Activated naive CD4-positive, alpha-beta T cell treated with anti-CD3 and anti-CD28 coated beads for 36 hours (primary cell): ENCODE results near the gene LTBP2. TPM values are rescaled to one million over a fixed set of nuclear protein-coding genes. Genes with fewer than 3 reads are reported as not detected.
A peak's percentile ranks its signal among the peaks of the same experiment; 100 is the strongest.

ENCODE experiments used
- CTCF ChIA-PET: fragments of 350-600 bp; sonication (Branson Sonifier 250); formaldehyde crosslinking; loops from one replicate; lab custom pipeline; 2021; ENCODE audit warnings: antibody characterized with exemption; lab: Charles Lee
- DNase-seq: peaks from one replicate; pipeline ENCODE4 v3.0.0-alpha.2; 2020
- H3K27ac Mint-ChIP-seq: one replicate; pipeline ENCODE4 v1.8.0; 2021; ENCODE audit warnings: mild to moderate bottlenecking, mixed read lengths
- H3K27me3 Mint-ChIP-seq: one replicate; pipeline ENCODE4 v1.8.0; 2021; ENCODE audit warnings: low read depth, mixed read lengths
- H3K36me3 Mint-ChIP-seq: one replicate; pipeline ENCODE4 v1.8.0; 2021; ENCODE audit warnings: low read depth, mixed read lengths
- H3K4me1 Mint-ChIP-seq: one replicate; pipeline ENCODE4 v1.8.0; 2021; ENCODE audit warnings: low read depth, mixed read lengths
- H3K4me3 Mint-ChIP-seq: one replicate; pipeline ENCODE4 v1.8.0; 2021; ENCODE audit warnings: mild to moderate bottlenecking, moderate library complexity, mixed read lengths
- H3K9me3 Mint-ChIP-seq: one replicate; pipeline ENCODE4 v1.8.0; 2021; ENCODE audit warnings: mixed read lengths
- intact Hi-C: fragments of 100-400 bp; cut with micrococcal nuclease; formaldehyde crosslinking; loops from one replicate; pipeline ENCODE4 v1.15.1; 2023
- total RNA-seq, 2 experiments: library from RNA; stranded (reverse); gene quantifications; one replicate each; pipeline ENCODE4 v1.2.3, GENCODE V29; 2021

Gene LTBP2
- total RNA-seq, 2 experiments from 2014 or later = 0.32 to 0.55 TPM

DNA sequence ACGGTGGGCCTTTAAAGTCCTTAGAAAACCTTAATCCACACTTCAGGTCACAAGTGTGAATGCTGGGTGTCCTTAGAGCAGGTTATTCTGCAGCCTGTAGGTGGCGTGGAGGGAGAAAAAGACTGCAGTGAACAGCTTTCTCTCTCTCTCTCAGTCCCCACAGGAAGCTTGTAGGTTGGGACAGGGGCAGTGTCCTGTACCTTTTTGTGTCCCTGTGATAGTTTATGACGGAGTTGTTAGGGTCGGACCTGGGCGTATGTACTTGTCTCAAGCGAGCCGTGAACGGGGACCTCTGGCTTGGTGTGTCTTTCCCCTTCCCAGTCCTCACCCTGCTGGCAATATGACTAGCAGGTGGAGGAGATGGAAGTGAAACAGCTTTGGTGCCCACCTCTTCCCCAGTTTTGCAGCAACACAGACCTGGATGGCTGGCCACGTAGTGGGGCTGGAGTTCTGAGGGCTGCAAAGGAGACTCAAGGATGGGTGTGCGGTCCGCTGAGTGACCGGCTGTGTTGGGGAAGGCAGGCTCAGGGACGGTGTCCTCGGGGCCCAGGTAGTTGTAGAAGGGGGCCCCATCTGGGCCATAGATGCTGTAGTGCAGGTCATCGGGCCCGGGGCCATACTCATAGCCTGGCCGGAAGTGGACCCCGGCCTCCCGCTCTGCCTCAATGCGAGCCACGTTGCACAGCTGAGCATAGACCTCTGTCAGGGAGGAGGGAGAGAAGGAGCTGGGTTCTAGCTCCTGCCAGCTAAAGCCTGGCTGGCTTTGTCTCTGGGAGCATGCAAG is 109.6 kb downstream of the LTBP2 start:
- H3K27ac Mint-ChIP-seq = no peak overlapping the region
- H3K4me1 Mint-ChIP-seq = no peaks in the 10 kb centered on the region
- no peak overlapping the region for H3K4me3 Mint-ChIP-seq
- H3K9me3 Mint-ChIP-seq = no peaks in the 10 kb centered on the region
- no peaks in the 10 kb centered on the region for H3K36me3 Mint-ChIP-seq
- DNase-seq = peak; percentile 44
- CTCF ChIA-PET = interaction anchor here (0.7 to 1.3 kb wide), 2 partner anchors 9 to 190 kb away, joined by 3 read pairs; partner anchors contain the start of gene ISCA2
- intact Hi-C loops = no loop called here
- H3K27me3 Mint-ChIP-seq = no peaks in the 10 kb centered on the region

DNA sequence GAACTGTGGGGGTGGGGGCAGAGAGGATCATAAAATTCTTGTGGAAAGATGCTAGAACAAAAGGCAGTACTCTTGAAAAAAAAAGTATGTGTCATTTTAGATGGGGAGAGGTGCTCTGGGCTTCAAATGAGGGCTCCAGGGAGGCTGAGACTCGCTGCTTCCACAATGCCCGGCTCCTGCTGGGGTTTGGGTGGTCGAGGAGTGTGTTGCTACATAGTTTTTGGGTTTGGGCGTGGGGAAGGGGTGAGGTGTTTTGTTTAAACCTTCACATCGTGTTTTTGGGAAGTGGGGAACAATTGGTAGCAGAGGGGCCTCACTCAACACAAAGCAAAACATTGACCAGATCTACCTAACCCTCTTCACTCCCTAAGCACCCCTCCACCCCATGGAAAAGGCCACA is 110.3 kb downstream of the LTBP2 start:
- intact Hi-C loops = no loop called here
- Mint-ChIP-seq H3K4me3 (no peak overlapping the region), H3K36me3 (no peaks in the 10 kb centered on the region), H3K9me3 (no peaks in the 10 kb centered on the region), H3K27ac (no peak overlapping the region), H3K27me3 (no peaks in the 10 kb centered on the region), H3K4me1 (no peaks in the 10 kb centered on the region)
- no peak for DNase-seq
- CTCF ChIA-PET = interaction anchor here (0.7 to 1.3 kb wide), 3 partner anchors 8 to 190 kb away, joined by 3 read pairs; partner anchors contain the start of gene ISCA2

GRCh38 chr14:74501135-74501614 is 110.9 kb downstream of the LTBP2 start:
- Mint-ChIP-seq H3K27ac (no peak overlapping the region), H3K4me1 (no peaks in the 10 kb centered on the region), H3K9me3 (no peaks in the 10 kb centered on the region), H3K27me3 (no peaks in the 10 kb centered on the region), H3K4me3 (no peak overlapping the region), H3K36me3 (no peaks in the 10 kb centered on the region)
- peak; percentile 23 for DNase-seq
- CTCF ChIA-PET = interaction anchor here (0.5 to 1.3 kb wide), 3 partner anchors 8 to 302 kb away, joined by 3 to 4 read pairs (median 3); partner anchors contain the start of gene ISCA2
- intact Hi-C loops = no loop called here

- Mint-ChIP-seq H3K4me1 (peaks cover under 1% of the 10 kb centered on the region), H3K27me3 (no peaks in the 10 kb centered on the region)
- intact Hi-C loops = no loop called here
These were observed 111.5 kb downstream of the LTBP2 start for GRCh38 chr14:74500417-74501134.

GRCh38 chr14:74495356-74495755 is 116.7 kb downstream of the LTBP2 start:
- no peaks in the 10 kb centered on the region for H3K36me3 Mint-ChIP-seq
- DNase-seq = no peak
- H3K27ac Mint-ChIP-seq = no peak overlapping the region
- H3K4me3 Mint-ChIP-seq = no peak overlapping the region
- no peaks in the 10 kb centered on the region for H3K27me3 Mint-ChIP-seq
- H3K4me1 Mint-ChIP-seq = peaks cover 18% of the 10 kb centered on the region
- no peaks in the 10 kb centered on the region for H3K9me3 Mint-ChIP-seq
- intact Hi-C loops = no loop called here
- CTCF ChIA-PET = no interaction called here

More at GRCh38 chr14:74500417-74501134, 111.5 kb downstream of the LTBP2 start:
- H3K27ac Mint-ChIP-seq = no peak overlapping the region
- H3K9me3 Mint-ChIP-seq = no peaks in the 10 kb centered on the region
- H3K4me3 Mint-ChIP-seq = no peak overlapping the region
- CTCF ChIA-PET = interaction anchor here (0.5 to 1.2 kb wide), 2 partner anchors 108 to 302 kb away, joined by 3 to 4 read pairs; no protein-coding TSS in a partner anchor
- no peak for DNase-seq
- H3K36me3 Mint-ChIP-seq = no peaks in the 10 kb centered on the region

GRCh38 chr14:74493343-74494261 is 118.4 kb downstream of the LTBP2 start, which contains the start of gene ISCA2:
Gene ISCA2 (plus strand): TSS chr14:74493765. CDS start chr14:74493775, 10 bp downstream.
- Mint-ChIP-seq H3K9me3 (no peaks in the 10 kb centered on the region), H3K27ac (peak within 1 kb of the TSS; percentile 86), H3K27me3 (no peaks in the 10 kb centered on the region), H3K4me3 (no peak within 1 kb of the TSS), H3K4me1 (peaks cover 25% of the 10 kb centered on the region), H3K36me3 (no peaks in the 10 kb centered on the region)
- intact Hi-C loops = loop anchor here (1.0 to 5.0 kb wide), 10 partner anchors 87 to 607 kb away; partner anchors contain the start of genes ALDH6A1, DLST, LIN52 and LTBP2
- CTCF ChIA-PET = interaction anchor here (0.6 to 1.3 kb wide), 4 partner anchors 8 to 152 kb away, joined by 3 read pairs; no protein-coding TSS in a partner anchor
- DNase-seq = peak; percentile 100

GRCh38 chr14:74492776-74493342 is 119.2 kb downstream of the LTBP2 start, which contains the start of gene NPC2:
Gene NPC2 (minus strand): TSS chr14:74493305. CDS start chr14:74493274, 31 bp downstream.
- H3K4me3 Mint-ChIP-seq = no peak within 1 kb of the TSS
- H3K36me3 Mint-ChIP-seq = no peaks in the 10 kb centered on the region
- H3K4me1 Mint-ChIP-seq = peaks cover 27% of the 10 kb centered on the region
- intact Hi-C loops = loop anchor here (1.0 to 5.0 kb wide), 11 partner anchors 87 to 606 kb away; partner anchors contain the start of genes ALDH6A1, DLST, LIN52 and LTBP2
- no peaks in the 10 kb centered on the region for H3K9me3 Mint-ChIP-seq
- no peak for DNase-seq
- peak within 1 kb of the TSS; percentile 86 for H3K27ac Mint-ChIP-seq
- H3K27me3 Mint-ChIP-seq = no peaks in the 10 kb centered on the region
- CTCF ChIA-PET = interaction anchor here (0.6 to 1.3 kb wide), 2 partner anchors 9 to 152 kb away, joined by 3 read pairs; no protein-coding TSS in a partner anchor

DNA sequence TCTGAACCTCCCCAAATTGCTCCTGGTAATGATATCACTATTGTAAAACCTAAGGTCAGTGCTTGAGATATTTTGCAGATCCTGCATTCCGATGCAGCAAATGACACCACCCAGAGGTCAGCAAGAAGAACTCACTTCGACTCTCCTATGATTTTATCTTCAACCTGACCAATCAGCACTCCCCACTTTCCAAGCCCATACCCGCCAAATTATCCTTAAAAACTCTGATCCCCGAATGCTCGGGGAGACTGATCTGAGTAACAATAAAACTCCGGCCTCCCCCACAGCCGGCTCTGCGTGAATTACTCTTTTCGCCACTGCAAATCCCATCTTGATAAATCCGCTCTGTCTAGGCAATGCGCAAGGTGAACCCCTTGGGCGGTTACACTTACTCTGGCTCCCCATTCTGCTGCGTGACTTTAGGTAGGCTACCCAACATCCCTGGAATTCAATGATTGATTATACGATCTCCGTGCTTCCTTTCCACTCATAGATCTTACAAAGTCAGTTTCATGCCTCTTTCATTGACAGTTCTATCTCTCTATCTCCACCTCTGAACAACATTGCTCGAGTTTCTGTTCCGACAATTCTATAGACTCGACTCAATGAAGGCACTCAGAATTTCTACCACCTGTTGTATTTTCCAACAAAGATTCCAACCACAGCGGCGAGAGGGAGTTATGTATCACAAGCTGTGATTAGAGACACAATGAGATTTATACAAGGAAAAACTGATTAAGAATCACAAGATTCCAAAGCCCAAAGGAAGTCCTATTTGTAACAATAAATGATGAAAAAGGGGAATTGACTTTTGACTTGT is 119.9 kb downstream of the LTBP2 start:
- Mint-ChIP-seq H3K9me3 (no peaks in the 10 kb centered on the region), H3K4me3 (no peak overlapping the region), H3K4me1 (peaks cover 27% of the 10 kb centered on the region), H3K36me3 (no peaks in the 10 kb centered on the region), H3K27me3 (no peaks in the 10 kb centered on the region), H3K27ac (no peak overlapping the region)
- DNase-seq = peak; percentile 26
- intact Hi-C loops = loop anchor here (1.0 to 5.0 kb wide), 5 partner anchors 130 to 605 kb away; partner anchors contain the start of genes DLST, ZC2HC1C and ZNF410
- CTCF ChIA-PET = interaction anchor here (0.6 kb wide), 1 partner anchor 311 kb away, joined by 3 read pairs; no protein-coding TSS in a partner anchor

DNA sequence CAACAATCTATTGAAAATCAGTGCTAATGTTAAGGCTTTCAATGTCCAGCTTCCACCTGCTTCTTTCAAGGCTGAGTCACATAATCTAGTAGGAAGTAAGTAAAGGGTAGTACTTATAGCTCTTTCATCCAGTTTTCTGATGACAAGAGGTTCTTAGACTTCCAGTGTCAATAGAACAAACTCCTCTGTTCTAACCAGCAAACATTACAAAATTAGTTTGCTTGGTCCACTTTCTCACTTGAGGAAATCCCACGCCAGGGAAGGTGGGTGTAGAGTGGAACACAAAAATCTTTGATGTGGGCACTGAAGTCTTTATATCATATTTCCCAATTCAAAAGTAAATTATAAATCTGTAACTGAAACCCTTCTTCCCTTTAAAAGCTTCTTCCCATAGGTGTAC is 121.6 kb downstream of the LTBP2 start:
- no peaks in the 10 kb centered on the region for H3K27me3 Mint-ChIP-seq
- H3K36me3 Mint-ChIP-seq = no peaks in the 10 kb centered on the region
- peaks cover 26% of the 10 kb centered on the region for H3K4me1 Mint-ChIP-seq
- intact Hi-C loops = loop anchor here (5.0 kb wide), 2 partner anchors 347 to 392 kb away; partner anchors contain the start of gene DLST
- no peak overlapping the region for H3K4me3 Mint-ChIP-seq
- DNase-seq = no peak
- no peak overlapping the region for H3K27ac Mint-ChIP-seq
- CTCF ChIA-PET = interaction anchor here (1.0 to 1.2 kb wide), 2 partner anchors 119 to 122 kb away, joined by 3 to 4 read pairs; partner anchors contain the start of gene LTBP2
- no peaks in the 10 kb centered on the region for H3K9me3 Mint-ChIP-seq

DNA sequence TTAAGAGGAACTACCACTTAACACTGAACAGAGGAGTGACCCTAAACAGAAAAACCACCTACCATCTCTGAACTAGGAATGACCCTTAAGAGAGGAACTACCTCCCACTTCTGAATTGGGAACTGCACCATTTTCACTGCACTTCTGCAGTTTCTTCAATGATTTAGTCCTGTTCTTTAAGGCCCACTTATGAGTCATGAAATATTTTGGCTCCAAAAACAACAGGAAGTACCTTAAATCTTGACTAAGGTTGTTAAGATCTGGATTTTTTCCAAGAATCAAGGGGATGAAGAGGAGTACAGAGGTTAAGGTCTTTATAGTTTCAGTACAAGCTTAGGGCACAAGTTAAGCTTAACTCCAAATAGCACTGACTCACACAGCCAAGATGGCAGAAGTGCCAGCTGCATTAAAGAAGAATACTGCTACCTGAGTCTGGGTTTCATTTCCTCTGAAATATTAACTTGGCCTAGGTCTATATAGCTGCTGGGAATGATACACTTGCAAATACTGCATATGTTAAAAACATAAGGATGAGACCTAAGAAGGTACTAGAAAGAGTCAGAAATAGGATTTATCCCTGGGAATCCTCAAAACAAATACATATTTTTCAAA is 123.1 kb downstream of the LTBP2 start:
- no peaks in the 10 kb centered on the region for H3K27me3 Mint-ChIP-seq
- H3K9me3 Mint-ChIP-seq = no peaks in the 10 kb centered on the region
- H3K4me1 Mint-ChIP-seq = peaks cover 11% of the 10 kb centered on the region
- H3K27ac Mint-ChIP-seq = no peak overlapping the region
- no peaks in the 10 kb centered on the region for H3K36me3 Mint-ChIP-seq
- no peak for DNase-seq
- H3K4me3 Mint-ChIP-seq = no peak overlapping the region
- CTCF ChIA-PET = no interaction called here
- intact Hi-C loops = no loop called here
